Stimulated activated CD4-positive, alpha-beta T cell treated with anti-CD3 and anti-CD28 coated beads, Interleukin-2, amount 100 ng/mL, for 24 hours (primary cell): ENCODE results near the gene LDB1.

ENCODE experiments used
- DNase-seq, 2 donors: peaks; one replicate each; pipeline ENCODE4 v3.0.0-alpha.2; 2020

LDB1 gene

DNA sequence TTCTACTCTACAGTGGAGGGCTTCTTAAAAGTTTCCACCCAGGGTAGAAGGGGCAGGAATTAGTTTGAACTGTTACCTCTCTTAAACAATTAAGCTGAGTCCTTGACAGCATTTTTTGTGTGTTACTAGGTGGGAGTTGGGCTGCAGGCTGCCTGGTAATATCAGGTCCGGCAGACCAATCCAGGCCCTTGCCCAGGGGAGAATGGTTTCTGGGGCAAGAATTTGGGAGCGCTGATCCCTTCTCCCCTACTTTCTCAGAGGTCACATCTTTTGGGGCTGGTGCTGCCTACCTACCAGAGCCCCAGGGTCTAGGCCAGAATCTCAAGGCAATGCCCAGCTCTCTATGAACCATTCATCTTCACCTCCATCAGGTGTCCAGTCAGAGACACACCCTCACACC lies 14.2 kb upstream of the LDB1 start:
- DNase-seq: no peak

DNA sequence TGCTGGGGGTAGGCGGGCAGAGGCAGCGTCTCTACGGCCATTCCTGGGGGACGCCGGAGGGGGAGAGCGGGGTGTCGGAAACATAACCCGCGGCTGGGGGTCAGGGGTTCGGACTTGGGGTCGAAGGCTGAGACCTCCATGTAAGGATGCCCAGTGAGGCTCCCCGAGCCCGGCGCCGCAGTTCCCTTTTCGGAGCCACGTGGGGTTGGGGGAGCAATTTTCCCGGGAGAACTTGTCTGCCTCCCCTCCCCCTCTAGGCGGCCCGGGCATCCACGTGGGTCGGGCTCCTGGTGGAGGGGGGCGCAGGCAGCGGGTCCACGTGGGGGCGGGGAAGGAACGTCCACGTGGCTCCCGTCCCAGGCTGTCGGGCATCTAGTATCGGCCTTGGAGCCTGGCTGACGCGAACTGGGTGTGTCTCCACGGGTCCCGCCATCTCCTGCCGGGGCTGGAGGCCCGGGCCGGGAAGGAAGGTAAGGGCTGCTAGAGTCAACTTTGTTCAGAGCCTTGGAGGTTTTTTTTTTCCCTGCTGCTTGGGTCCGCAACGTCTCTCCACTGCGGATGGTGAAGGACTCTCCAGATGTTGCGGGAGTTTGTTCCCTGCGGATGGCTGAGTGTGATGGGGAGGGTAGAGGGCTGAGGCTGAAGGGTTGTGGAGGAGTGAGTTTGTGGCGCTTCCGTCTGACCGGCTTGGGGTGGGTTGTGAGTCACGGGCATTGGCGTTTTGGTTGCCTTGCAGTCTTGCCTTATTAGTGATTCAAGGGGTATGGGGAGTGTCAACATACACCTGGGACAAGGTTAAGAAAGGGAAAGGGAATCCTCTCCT lies 13.4 kb upstream of the LDB1 start:
- DNase-seq: peak; percentile 75 to 77

DNA sequence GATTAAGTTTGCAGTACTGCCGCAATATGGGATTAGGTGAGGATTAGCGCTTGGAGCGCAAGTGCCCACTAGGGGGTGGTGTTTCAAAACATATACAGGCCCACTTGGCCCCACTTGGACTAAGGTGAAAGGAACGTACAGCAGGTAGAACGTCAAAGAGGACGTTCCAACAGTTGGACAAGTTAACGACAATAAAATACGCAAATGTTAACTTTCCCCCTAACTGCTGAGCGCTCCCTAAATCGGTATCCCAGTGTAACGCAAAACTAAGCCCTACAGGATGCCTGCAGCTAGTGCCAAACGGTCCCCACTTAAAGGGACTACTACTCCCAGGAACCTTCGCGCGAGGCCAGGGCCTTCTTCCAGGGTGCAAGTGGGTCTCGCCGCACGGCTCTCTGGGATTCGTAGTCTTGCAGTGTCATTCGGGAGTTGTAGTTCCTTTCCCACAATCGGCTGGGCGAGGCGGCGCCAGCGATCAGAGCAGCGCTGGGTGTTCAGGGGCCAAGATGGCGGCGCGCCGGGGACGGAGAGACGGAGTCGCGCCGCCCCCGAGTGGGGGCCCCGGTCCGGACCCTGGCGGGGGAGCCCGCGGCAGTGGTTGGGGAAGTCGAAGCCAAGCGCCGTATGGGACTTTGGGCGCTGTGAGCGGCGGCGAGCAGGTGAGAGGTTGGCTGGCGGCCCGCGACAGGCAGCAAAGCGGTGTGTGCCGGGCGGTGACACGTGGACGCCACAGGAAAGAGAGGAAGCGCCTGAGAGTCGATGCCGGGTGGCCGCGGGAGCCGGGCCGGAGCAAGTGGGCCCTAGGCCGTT lies 12.6 kb upstream of the LDB1 start, which contains the start of gene PPRC1:
Gene PPRC1 (plus strand): TSS at position 478 of the 810 bp plus-strand sequence. CDS start 29 bp downstream, at position 507.
- peak; percentile 97 for DNase-seq

DNA sequence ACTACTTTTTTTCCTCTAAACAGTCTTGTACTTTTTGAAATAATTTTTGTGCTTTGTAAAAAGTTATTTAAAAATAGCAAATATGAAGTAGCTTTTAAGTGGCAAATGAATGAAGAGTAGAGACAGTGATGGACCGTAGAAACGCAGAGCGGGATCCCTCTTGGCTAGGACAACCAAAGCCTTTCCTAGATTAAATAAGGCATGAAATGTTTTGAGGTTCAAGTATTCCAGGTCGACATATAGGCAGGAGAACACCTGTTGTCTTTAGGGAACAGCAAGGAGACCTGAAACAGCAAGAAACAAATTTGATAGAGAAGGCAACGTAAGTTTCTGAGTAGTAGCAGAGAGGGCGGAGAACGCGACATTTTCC lies 12.0 kb upstream of the LDB1 start:
- no peak for DNase-seq

DNA sequence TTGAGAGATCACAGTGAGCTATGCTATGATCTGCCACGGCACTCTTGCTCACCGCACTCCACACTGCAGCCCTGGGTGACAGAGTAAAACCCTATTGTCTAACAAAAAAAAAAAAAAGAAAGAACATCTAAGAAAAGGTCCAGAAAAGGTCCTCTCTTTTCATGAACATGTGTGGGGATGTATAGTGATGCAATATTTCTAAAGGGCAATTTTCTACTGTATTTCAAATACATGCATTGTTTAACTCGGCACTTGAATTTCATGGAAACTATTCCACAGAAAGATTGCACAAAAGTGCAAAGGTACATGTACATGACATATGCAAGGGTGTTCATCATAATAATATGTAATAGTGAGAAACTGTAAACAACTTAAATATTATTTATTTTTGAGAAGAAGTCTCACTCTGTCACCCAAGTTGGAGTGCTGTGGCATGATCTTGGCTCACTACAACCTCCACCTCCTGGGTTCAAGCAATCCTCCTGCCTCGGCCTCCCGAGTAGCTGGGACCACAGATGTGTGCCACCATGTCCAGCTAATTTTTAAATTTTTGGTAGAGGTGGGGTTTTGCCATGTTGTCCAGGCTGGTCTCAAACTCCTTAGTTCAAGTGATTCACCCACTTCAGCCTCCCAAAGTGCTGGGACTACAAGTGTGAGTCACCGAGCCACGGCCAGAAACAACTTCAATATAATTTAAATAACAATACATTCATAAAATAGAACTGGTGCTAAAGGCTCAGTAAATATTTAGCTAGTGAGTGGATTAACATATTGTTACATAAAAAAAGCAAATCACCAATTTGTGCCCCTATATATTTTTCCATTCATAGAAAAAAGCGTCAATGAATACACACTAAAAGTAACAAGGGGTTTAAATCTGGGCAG lies 11.4 kb upstream of the LDB1 start:
- DNase-seq: no peak

DNA sequence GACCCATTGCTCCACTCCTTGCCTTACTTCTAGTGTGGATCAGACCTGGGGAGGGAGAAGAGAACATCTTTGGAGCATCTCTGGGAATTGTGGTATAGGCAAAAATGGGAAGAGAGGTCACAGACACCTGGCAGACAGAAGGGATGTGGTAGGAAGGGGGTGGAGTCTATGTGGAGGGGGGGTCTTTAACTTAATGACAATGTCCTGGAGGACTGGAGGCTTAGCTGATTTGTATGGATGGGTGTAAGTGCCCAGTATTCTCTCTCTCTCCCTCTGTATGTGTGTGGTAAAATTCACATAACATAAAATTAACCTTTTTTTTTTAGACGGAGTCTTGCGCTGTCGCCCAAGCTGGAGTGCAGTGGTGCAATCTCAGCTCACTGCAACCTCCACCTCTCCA lies 3.1 kb upstream of the LDB1 start:
- DNase-seq: no peak

DNA sequence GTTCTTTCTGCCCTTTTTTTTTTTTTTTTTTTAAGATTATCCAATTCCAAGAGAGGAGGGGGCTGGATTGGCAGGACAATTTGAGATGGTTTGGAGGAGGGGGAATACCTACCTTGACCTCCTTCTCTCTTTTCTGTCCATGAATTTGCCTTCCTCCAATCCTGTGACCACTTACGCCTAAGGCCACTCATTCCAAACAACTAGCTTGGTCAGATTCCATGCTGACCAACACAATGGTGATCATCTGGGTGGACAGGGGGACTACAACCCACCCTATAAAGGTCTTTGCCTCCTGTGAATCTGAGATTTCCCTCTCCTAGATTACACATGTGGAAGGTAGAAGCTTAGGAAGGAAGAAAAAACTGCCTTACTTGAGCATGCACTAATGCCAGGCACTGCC lies 2.3 kb upstream of the LDB1 start:
- no peak for DNase-seq

DNA sequence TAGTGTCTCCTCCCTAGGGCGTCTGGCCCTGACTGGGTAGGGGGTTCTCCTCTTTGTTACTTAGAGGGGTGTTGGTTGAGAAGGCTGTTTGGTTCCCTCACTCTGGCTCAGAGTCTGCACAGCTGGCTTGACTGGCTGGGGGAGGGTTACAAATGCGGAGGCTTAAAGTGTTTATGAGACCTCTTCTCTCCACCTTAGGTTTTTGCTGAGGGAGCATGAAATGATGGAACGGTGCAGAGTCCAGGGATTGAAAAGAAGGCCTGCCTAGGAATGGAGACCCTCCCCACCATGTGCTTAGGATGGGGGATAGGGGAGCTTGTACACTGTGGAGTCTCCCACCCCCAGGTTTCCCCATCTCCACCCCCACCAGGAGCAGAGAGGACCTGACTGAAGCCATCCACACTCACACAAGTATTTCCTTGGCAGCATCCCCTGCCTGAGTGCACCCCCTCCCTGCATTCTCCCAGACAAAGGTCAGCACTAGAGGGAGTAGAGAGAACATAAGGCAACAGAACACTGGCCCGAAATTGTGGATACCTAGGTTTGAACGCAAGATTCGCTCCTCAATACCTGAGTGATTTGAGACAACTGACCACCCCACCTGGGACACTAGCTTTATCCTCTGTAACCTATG lies 1.7 kb upstream of the LDB1 start:
- no peak for DNase-seq

DNA sequence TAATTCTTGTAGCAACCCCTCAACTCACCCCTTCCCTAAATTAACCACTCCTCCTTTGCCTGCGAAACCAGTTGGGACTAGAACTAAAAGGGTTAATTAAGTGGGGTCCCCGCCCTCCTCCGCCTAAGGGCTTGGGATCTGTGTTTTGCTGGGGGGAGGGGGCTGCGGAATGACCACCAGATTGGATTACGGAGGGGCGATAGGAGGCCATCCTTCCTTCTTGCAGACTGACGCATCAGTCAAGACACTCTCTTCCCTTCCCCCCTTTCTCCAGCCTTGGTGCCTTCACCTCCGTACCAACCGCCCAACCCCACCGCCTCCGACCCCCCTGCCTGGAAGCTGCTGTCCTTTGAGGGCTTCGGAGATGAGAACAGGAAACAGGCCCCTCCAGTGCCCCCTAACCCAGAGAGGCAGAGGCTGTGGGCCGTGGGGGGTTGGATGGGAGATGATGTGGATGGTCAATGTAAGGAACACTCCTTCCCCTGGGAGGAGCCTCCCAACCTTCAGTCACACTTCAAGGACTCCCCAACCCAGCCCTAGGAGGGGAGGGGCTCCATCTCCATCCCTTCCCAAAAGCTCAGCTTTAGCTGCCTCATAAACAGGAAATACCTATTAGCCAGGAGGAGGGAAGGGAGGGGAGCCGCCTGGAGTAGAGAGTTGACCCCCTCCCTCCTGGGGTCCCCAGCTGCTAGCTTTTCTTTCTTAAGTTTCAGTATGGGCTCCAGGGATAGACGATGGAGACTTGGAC lies 997 bp upstream of the LDB1 start:
- peak in 1 of 2 donors; percentile 35 for DNase-seq

DNA sequence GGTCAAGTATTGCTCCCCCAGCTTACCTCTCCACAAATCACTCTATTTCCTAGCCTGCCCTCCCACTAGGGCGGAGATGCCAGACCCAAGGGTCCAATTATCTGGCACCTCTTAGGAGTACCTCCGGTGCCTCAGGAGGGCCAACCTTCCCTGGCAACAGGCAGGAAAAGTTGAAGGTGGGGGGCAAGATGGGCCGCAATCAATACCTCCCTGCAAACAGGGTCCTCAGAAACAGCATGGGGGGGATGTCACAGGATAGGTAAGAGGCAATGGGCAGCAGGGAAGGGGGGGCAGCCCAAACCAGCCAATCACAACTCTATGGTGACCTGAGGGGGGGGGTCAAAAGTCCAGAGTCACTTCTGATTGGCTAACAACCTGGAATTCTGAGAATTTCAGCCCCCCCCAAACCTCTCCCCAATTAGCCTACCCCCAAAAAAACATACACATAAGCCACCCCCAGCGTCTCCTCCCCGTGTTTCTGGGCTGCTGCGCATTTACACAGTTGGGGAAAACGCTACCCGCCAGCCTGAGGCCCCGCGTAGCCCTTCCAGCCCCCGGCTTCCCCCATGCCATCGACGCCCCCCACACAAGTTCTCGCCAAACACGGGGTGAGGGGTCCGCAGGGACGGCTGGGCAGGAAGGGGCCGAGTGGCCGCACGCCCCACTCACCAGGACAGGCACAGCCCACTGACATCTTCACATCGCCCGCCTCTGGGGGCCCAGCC lies 589 bp downstream of the LDB1 start:
- peak; percentile 55 to 59 for DNase-seq

DNA sequence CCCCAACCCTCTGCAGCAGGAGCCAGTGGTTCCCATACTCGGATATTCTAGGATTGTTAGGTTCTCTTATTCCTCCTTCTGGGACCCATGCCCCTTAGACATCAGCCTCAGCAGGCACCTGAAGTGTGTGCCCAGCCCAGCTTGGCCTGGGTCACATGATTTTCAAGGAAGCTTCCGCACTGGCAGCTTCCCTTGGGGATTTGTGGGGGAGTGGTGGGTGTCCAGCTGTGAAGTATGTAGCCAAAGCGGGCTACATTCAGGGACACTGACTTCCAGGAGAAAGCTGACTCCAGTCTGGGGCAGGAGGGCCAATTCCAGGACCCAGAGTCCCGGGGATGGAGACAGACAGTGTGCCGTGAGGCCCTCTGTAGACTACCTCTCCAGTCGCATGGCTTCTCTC lies 1.3 kb downstream of the LDB1 start:
- DNase-seq: peak; percentile 28 to 31

DNA sequence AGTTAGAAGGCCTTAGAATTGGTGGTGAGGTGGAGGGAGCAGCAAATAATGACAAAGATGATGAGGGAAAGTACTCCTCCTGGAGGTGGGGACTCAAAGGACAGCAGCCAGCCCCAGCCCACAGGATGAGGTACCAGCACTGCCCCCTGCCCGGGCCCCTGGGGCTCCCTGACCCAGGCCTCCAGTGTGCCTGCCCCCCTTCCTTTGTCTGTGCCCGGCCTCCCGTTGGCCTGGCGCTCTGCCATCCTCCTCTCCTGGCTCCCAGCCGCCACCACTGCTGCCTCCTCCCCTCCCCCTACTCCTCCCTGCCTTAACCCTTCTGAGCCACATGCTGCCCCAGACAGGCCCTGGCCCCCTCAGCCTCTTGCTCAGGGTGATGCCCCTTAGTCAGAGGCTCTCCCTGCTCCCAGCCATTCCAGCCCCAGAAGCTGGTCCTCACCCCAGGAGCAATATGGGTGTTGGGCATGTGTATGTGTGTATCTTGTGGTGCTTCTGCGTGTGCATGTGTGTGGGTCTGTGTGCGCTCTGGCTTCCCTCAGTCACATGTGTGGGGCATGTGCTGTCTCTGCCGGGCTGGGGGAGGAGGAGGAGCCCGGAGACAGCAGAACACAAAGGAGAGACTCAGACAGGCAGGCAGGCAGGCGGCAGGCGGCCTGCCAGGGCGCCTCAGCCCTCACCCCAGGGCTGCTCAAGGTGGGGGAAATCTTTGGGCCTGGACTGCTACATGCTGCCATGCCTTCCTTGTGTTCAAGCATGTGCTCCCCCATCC lies 2.6 kb downstream of the LDB1 start:
- DNase-seq: peak; percentile 67 to 68

DNA sequence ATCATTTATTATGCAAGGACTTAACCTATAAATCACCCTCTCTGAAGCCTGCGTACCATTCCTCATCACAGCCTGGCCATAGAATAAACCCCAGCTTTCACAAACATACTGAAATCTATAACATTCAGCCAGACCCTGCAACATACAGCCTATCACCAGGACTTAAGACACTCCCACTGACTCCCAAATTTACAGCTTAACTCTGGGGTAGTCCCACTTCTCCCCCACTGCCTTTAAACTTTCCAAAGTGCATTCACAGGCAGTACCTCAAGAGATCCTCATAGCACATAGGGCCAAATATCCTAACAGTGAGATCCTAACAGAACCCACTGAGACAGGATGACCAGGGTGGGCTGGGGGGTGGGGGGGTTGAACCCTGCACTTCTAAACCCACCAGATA lies 3.5 kb downstream of the LDB1 start:
- no peak for DNase-seq

DNA sequence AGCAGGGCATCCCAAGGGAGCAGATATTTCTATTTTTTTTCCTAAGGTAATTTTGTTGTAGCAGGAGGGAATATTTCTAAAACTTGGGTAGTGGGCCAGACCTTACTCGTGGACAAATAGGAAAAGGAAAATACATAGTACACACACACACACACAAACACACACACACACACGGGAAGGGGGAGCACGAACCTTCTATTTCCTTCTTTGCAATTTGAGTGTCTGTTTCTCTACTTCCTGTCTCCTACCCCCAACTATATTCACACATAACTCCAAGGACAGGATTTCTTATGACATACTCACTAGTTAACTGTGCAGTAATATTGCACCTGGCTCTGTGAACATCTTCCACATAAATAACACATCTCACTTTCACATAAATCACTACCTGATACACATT lies 4.4 kb downstream of the LDB1 start:
- DNase-seq: no peak

DNA sequence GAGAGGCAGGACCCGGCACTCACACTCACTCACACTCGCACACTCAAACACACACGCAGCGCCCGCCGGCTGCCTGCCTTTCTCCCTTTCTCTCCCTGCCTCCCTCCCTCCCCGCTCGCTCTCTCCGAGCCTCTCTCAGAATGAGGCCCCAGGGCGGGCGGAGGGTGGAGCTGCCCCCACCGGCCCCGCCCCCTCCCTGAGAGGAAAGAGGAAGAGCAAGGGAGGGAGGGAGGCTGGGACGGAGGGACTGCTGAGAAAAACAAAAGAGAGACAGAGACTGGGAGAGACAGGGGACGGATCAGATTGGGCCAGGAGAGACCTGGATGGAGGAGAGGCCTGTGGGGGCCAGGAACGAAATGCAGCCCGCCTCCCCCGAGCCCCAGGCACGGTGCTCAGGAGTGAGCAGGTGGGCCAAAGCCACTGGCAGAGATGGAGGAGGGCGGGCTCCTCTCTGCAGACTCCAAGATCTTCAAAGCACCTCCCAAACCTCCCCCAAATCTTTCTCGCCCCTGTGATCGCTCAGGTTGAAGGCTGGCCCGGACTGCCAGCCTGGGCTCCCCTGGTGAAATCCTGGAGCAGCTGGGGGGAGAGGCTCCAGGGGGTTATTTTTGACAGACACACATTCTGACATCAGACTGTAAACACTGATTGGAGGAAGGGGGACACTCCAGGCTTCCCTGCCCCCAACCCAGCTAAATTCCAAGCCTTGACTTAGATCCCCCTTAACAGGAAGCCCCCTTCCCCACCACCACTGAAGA lies 5.1 kb downstream of the LDB1 start:
- peak; percentile 90 to 91 for DNase-seq

DNA sequence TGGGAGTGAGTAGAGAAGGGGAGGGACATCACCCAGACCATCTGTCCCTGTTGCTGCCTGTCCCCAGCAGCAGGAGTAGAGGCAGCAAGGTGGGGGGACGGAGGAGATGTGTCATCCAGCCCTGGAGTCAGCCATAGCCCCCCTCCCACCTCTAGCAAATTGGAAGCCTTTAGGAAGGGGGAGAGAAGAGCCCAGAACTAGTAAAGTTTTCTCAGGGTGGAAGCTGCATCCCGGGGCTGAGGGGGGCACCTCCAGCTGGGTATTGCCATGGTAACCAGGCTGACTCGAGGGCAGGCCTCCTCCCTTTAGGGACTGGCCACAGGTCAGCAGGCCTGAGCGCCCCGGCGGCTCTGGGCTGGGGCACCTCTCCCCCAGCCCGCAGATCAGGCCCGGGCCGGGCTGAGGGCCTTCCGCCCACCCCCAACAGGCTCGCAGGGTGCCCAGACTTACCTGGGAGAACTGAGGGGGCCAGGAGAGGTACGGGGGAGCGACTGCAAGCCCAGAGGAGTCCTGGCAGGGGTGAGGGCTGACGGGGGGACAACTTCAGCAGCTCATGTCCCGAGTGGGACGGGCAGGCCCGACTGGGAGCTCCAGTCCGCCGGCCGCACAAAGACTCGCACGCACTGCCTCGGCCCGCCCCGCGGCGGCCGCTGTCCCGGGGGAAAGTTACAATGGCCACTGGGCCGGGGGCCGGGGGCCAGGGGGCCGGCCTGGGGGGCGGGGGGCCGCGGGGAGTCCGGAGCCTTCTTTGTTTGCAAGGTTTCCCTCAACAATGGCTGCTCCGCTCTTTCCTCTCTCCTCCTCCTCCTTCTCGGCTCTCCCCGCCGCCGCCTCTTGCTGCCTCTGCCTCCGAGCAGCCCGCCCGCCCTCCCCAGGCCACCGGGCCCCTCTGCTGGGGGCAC lies 6.0 kb downstream of the LDB1 start:
- peak; percentile 24 to 27 for DNase-seq

DNA sequence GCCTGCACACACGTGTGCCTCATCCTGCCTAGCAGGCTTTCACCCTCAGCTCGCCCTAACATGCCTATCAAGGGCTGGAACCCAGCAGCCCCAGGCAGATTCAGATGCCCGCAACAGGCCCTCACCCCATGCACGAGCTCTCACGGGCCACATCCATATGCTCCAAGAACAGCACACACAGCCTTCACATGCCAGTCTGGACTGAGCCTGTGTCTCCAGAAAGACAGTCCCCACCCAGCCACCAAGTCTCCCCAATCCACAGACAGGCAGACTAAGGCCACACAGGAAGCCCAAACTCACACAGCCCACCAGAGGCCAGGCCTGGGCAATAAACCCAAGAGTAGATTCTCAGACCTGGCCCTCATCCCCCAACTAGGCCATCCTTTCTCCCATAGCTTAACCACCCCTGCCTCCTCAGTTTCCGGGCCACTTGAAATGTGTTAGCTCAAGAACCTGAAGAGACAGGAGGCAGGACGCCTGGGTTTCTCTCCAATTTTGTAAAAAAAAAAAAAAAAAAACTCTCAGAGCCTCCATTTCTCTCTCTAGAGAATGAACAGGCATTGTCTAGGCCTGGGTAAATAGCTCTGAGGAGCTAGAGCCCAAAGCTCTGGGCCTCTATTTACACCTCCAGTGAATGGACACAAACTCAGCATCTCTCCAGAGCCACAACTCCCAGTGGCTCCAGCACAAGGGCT lies 6.8 kb downstream of the LDB1 start:
- DNase-seq: peak in 1 of 2 donors; percentile 15
